ENCODE data around the gene FAM170B.

FAM170B gene

GRCh38 chr10:49141541-49142332 is 7.9 kb upstream of the FAM170B start:
- no peaks in the 10 kb centered on the region for H3K36me3 ChIP-seq (ENCODE audit: control insufficient read depth in 4 of 4, insufficient read depth in 4 of 4, low read length in 3 of 4)
- ChIA-PET POLR2A (no interaction called here), CTCF (no interaction called here)
- H3K4me3 ChIP-seq (ENCODE audit: control insufficient read depth in 1 of 7, extremely low read depth in 1 of 7, insufficient read depth in 4 of 7, low read depth in 2 of 7, low read length in 6 of 7) = no peak overlapping the region
- 94% methylated on average over 5 of the region's 5 CpGs for WGBS (ENCODE audit: insufficient coverage)
- H3K27me3 ChIP-seq (replicated peaks in 2 of 5; ENCODE audit: control insufficient read depth in 4 of 5, insufficient read depth in 5 of 5, low read length in 4 of 5) = no peaks in the 10 kb centered on the region
- no peak overlapping the region for H3K27ac ChIP-seq (ENCODE audit: insufficient read depth in 1 of 2, low read depth in 1 of 2, low read length in 2 of 2, poor library complexity in 1 of 2, severe bottlenecking in 2 of 2)
- H3K4me1 ChIP-seq (ENCODE audit: control extremely low read depth in 1 of 4, control insufficient read depth in 4 of 4, insufficient read depth in 4 of 4, low read length in 3 of 4) = peaks cover 0 to 8% (median 0%) of the 10 kb centered on the region in 4 experiments
- H3K9me3 ChIP-seq (ENCODE audit: control extremely low read depth in 1 of 5, control insufficient read depth in 4 of 5, insufficient read depth in 2 of 5, low read depth in 1 of 5, low read length in 4 of 5) = peaks cover 0 to 2% (median 0%) of the 10 kb centered on the region in 5 experiments
- no peak for DNase-seq

GRCh38 chr10:49140304-49141177 is 6.7 kb upstream of the FAM170B start:
- H3K27ac ChIP-seq (ENCODE audit: insufficient read depth in 1 of 2, low read depth in 1 of 2, low read length in 2 of 2, poor library complexity in 1 of 2, severe bottlenecking in 2 of 2) = no peak overlapping the region
- peaks cover 0 to 13% (median 2%) of the 10 kb centered on the region in 4 experiments for H3K4me1 ChIP-seq (ENCODE audit: control extremely low read depth in 1 of 4, control insufficient read depth in 4 of 4, insufficient read depth in 4 of 4, low read length in 3 of 4)
- H3K9me3 ChIP-seq (ENCODE audit: control extremely low read depth in 1 of 5, control insufficient read depth in 4 of 5, insufficient read depth in 2 of 5, low read depth in 1 of 5, low read length in 4 of 5) = peaks cover 0 to 6% (median 0%) of the 10 kb centered on the region in 5 experiments
- 94% methylated on average over 2 of the region's 5 CpGs for WGBS (ENCODE audit: insufficient coverage)
- H3K4me3 ChIP-seq (ENCODE audit: control insufficient read depth in 1 of 7, extremely low read depth in 1 of 7, insufficient read depth in 4 of 7, low read depth in 2 of 7, low read length in 6 of 7) = no peak overlapping the region
- H3K36me3 ChIP-seq (ENCODE audit: control insufficient read depth in 4 of 4, insufficient read depth in 4 of 4, low read length in 3 of 4) = no peaks in the 10 kb centered on the region
- ChIA-PET CTCF (interaction anchor here (1.0 to 2.3 kb wide), 3 partner anchors 8 to 15 kb away, joined by 4 to 8 read pairs (median 4); no protein-coding TSS in a partner anchor), POLR2A (no interaction called here)
- no peaks in the 10 kb centered on the region for H3K27me3 ChIP-seq (replicated peaks in 2 of 5; ENCODE audit: control insufficient read depth in 4 of 5, insufficient read depth in 5 of 5, low read length in 4 of 5)
- DNase-seq = no peak

- Histone ChIP-seq H3K27ac (ENCODE audit: insufficient read depth in 1 of 2, low read depth in 1 of 2, low read length in 2 of 2, poor library complexity in 1 of 2, severe bottlenecking in 2 of 2) (no peak overlapping the region), H3K36me3 (ENCODE audit: control insufficient read depth in 4 of 4, insufficient read depth in 4 of 4, low read length in 3 of 4) (no peaks in the 10 kb centered on the region), H3K27me3 (replicated peaks in 2 of 5; ENCODE audit: control insufficient read depth in 4 of 5, insufficient read depth in 5 of 5, low read length in 4 of 5) (no peaks in the 10 kb centered on the region), H3K4me1 (ENCODE audit: control extremely low read depth in 1 of 4, control insufficient read depth in 4 of 4, insufficient read depth in 4 of 4, low read length in 3 of 4) (peaks cover 0 to 20% (median 3%) of the 10 kb centered on the region in 4 experiments), H3K9me3 (ENCODE audit: control extremely low read depth in 1 of 5, control insufficient read depth in 4 of 5, insufficient read depth in 2 of 5, low read depth in 1 of 5, low read length in 4 of 5) (peaks cover 0 to 6% (median 0%) of the 10 kb centered on the region in 5 experiments), H3K4me3 (ENCODE audit: control insufficient read depth in 1 of 7, extremely low read depth in 1 of 7, insufficient read depth in 4 of 7, low read depth in 2 of 7, low read length in 6 of 7) (no peak overlapping the region)
- POLR2A ChIA-PET = no interaction called here
- no peak for DNase-seq
- WGBS (ENCODE audit: insufficient coverage) = 96% methylated on average over 4 of the region's 4 CpGs
- CTCF ChIA-PET = interaction anchor here (1.0 to 2.3 kb wide), 3 partner anchors 8 to 15 kb away, joined by 4 to 8 read pairs (median 4); no protein-coding TSS in a partner anchor
Measured at GRCh38 chr10:49139846-49140195, 6.0 kb upstream of the FAM170B start.

- H3K36me3 ChIP-seq (ENCODE audit: control insufficient read depth in 4 of 4, insufficient read depth in 4 of 4, low read length in 3 of 4) = no peaks in the 10 kb centered on the region
- H3K4me1 ChIP-seq (ENCODE audit: control extremely low read depth in 1 of 4, control insufficient read depth in 4 of 4, insufficient read depth in 4 of 4, low read length in 3 of 4) = peaks cover 0 to 25% (median 3%) of the 10 kb centered on the region in 4 experiments
- no peaks in the 10 kb centered on the region for H3K27me3 ChIP-seq (replicated peaks in 2 of 5; ENCODE audit: control insufficient read depth in 4 of 5, insufficient read depth in 5 of 5, low read length in 4 of 5)
- no peak overlapping the region for H3K27ac ChIP-seq (ENCODE audit: insufficient read depth in 1 of 2, low read depth in 1 of 2, low read length in 2 of 2, poor library complexity in 1 of 2, severe bottlenecking in 2 of 2)
- 91% methylated on average over 6 of the region's 8 CpGs for WGBS (ENCODE audit: insufficient coverage)
- POLR2A ChIA-PET = no interaction called here
- no peak for DNase-seq
- no peak overlapping the region for H3K4me3 ChIP-seq (ENCODE audit: control insufficient read depth in 1 of 7, extremely low read depth in 1 of 7, insufficient read depth in 4 of 7, low read depth in 2 of 7, low read length in 6 of 7)
- peaks cover 0 to 6% (median 0%) of the 10 kb centered on the region in 5 experiments for H3K9me3 ChIP-seq (ENCODE audit: control extremely low read depth in 1 of 5, control insufficient read depth in 4 of 5, insufficient read depth in 2 of 5, low read depth in 1 of 5, low read length in 4 of 5)
- CTCF ChIA-PET = interaction anchor here (1.0 to 2.3 kb wide), 3 partner anchors 9 to 16 kb away, joined by 4 to 8 read pairs (median 4); no protein-coding TSS in a partner anchor
Measured at GRCh38 chr10:49139028-49139845, 5.4 kb upstream of the FAM170B start.

- peaks cover 0 to 6% (median 0%) of the 10 kb centered on the region in 5 experiments for H3K9me3 ChIP-seq (ENCODE audit: control extremely low read depth in 1 of 5, control insufficient read depth in 4 of 5, insufficient read depth in 2 of 5, low read depth in 1 of 5, low read length in 4 of 5)
- no peak overlapping the region for H3K27ac ChIP-seq (ENCODE audit: insufficient read depth in 1 of 2, low read depth in 1 of 2, low read length in 2 of 2, poor library complexity in 1 of 2, severe bottlenecking in 2 of 2)
- 96% methylated on average over 7 of the region's 7 CpGs for WGBS (ENCODE audit: insufficient coverage)
- no peaks in the 10 kb centered on the region for H3K27me3 ChIP-seq (replicated peaks in 2 of 5; ENCODE audit: control insufficient read depth in 4 of 5, insufficient read depth in 5 of 5, low read length in 4 of 5)
- DNase-seq = no peak
- POLR2A ChIA-PET = no interaction called here
- CTCF ChIA-PET = interaction anchor here (2.3 kb wide), 1 partner anchor 10 kb away, joined by 8 read pairs; no protein-coding TSS in a partner anchor
- no peaks in the 10 kb centered on the region for H3K36me3 ChIP-seq (ENCODE audit: control insufficient read depth in 4 of 4, insufficient read depth in 4 of 4, low read length in 3 of 4)
- peaks cover 0 to 26% (median 3%) of the 10 kb centered on the region in 4 experiments for H3K4me1 ChIP-seq (ENCODE audit: control extremely low read depth in 1 of 4, control insufficient read depth in 4 of 4, insufficient read depth in 4 of 4, low read length in 3 of 4)
- H3K4me3 ChIP-seq (ENCODE audit: control insufficient read depth in 1 of 7, extremely low read depth in 1 of 7, insufficient read depth in 4 of 7, low read depth in 2 of 7, low read length in 6 of 7) = no peak overlapping the region
Measured at GRCh38 chr10:49138361-49138891, 4.6 kb upstream of the FAM170B start.

- Histone ChIP-seq H3K27me3 (replicated peaks in 2 of 5; ENCODE audit: control insufficient read depth in 4 of 5, insufficient read depth in 5 of 5, low read length in 4 of 5) (no peaks in the 10 kb centered on the region), H3K36me3 (ENCODE audit: control insufficient read depth in 4 of 4, insufficient read depth in 4 of 4, low read length in 3 of 4) (no peaks in the 10 kb centered on the region), H3K4me3 (ENCODE audit: control insufficient read depth in 1 of 7, extremely low read depth in 1 of 7, insufficient read depth in 4 of 7, low read depth in 2 of 7, low read length in 6 of 7) (no peak overlapping the region), H3K9me3 (ENCODE audit: control extremely low read depth in 1 of 5, control insufficient read depth in 4 of 5, insufficient read depth in 2 of 5, low read depth in 1 of 5, low read length in 4 of 5) (peaks cover 0 to 6% (median 0%) of the 10 kb centered on the region in 5 experiments), H3K4me1 (ENCODE audit: control extremely low read depth in 1 of 4, control insufficient read depth in 4 of 4, insufficient read depth in 4 of 4, low read length in 3 of 4) (peaks cover 0 to 26% (median 3%) of the 10 kb centered on the region in 4 experiments), H3K27ac (ENCODE audit: insufficient read depth in 1 of 2, low read depth in 1 of 2, low read length in 2 of 2, poor library complexity in 1 of 2, severe bottlenecking in 2 of 2) (no peak overlapping the region)
- CTCF ChIA-PET = interaction anchor here (1.5 kb wide), 1 partner anchor 9 kb away, joined by 5 read pairs; no protein-coding TSS in a partner anchor
- POLR2A ChIA-PET = no interaction called here
- no CpG with 5 or more reads among the region's 1 CpG for WGBS (ENCODE audit: insufficient coverage)
- DNase-seq = no peak
Measured at GRCh38 chr10:49136525-49136924, 2.7 kb upstream of the FAM170B start.

All from common myeloid progenitor, CD34-positive (primary cell).